Colonic mucosa (tissue), 4 donors: ENCODE measurements around the gene UTP11. TPM values are rescaled to one million over a fixed set of nuclear protein-coding genes. Genes with fewer than 3 reads are reported as not detected.

Experiments
- DNase-seq: peaks from one replicate; pipeline ENCODE4 v3.0.0-alpha.2; 2020
- H3K27ac ChIP-seq: fragments of 200-600 bp; one replicate; pipeline ENCODE4 v1.8.0; 2021
- H3K27me3 ChIP-seq: fragments of 200-600 bp; one replicate; pipeline ENCODE4 v1.8.0; 2021
- H3K36me3 ChIP-seq: fragments of 200-600 bp; one replicate; pipeline ENCODE4 v1.8.0; 2021
- H3K4me1 ChIP-seq: fragments of 200-600 bp; one replicate; pipeline ENCODE4 v1.8.0; 2021; ENCODE audit warnings: mild to moderate bottlenecking
- H3K4me3 ChIP-seq: fragments of 200-600 bp; one replicate; pipeline ENCODE4 v1.8.0; 2021
- H3K9ac ChIP-seq, 2 donors: one replicate each; pipeline ENCODE4 v1.7.0; 2013; ENCODE audit warnings: control low read depth in 2 of 2, low read depth in 2 of 2, low read length in 2 of 2
- H3K9me3 ChIP-seq: fragments of 200-600 bp; one replicate; pipeline ENCODE4 v1.8.0; 2021
- intact Hi-C: fragments of 100-400 bp; cut with DNase I; formaldehyde crosslinking; loops from one replicate; pipeline ENCODE4 v1.14.1; 2022
- total RNA-seq, 2 donors: library from RNA; stranded (reverse); fragmentation: NEBNext Ultra II Directional in 1 of 2; extraction: Animal tissue kit (Norgen Biotek cat#: 25700) in 1 of 2; gene quantifications; one replicate each; pipeline ENCODE4 v1.2.1, GENCODE V29; 2021
- TF ChIP-seq, protein P1 (sequence below): fragments of 200-600 bp; IDR thresholded peaks from one replicate; pipeline ENCODE4 v1.8.0; 2022; ENCODE audit warnings: antibody characterized with exemption, mild to moderate bottlenecking
- donor health status: healthy.
- donor health status: DM: no; HTN: no; CAD: no.
- donor health status: DM: no; HTN: no; CAD: no.

UTP11 gene
- total RNA-seq, 2 donors from 2014 or later: 18.4 to 25.6 TPM

DNA sequence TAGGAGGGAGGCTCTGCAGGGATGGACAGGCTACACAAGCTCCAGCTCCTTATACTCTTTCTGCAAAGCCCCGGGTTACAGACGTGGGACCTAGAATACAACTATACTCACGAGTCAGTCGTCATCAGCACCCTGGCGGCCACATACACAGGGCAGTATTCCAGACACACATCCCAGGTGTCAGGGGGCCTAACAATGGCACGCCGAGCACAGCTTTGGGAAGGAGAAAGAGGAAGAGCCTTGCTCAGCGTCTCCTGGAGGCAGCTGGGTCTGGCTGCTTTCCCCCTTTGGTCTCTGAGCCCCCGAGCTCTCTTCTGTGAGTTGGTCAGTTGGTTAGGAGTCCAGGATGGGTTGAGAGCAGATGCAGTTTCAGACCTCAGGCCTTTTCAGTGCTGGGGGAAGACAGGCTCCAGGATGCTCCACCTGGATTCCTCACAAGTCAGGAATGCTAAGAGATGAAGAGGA is 38.6 kb downstream of the UTP11 start:
- H3K9ac ChIP-seq: no peak overlapping the region
- intact Hi-C loops: no loop called here
- no peaks in the 10 kb centered on the region for H3K9me3 ChIP-seq
- peaks cover 14% of the 10 kb centered on the region for H3K27me3 ChIP-seq
- H3K27ac ChIP-seq: no peak overlapping the region
- no peaks in the 10 kb centered on the region for H3K36me3 ChIP-seq
- no peaks in the 10 kb centered on the region for H3K4me1 ChIP-seq
- TF ChIP-seq, protein P1, sequence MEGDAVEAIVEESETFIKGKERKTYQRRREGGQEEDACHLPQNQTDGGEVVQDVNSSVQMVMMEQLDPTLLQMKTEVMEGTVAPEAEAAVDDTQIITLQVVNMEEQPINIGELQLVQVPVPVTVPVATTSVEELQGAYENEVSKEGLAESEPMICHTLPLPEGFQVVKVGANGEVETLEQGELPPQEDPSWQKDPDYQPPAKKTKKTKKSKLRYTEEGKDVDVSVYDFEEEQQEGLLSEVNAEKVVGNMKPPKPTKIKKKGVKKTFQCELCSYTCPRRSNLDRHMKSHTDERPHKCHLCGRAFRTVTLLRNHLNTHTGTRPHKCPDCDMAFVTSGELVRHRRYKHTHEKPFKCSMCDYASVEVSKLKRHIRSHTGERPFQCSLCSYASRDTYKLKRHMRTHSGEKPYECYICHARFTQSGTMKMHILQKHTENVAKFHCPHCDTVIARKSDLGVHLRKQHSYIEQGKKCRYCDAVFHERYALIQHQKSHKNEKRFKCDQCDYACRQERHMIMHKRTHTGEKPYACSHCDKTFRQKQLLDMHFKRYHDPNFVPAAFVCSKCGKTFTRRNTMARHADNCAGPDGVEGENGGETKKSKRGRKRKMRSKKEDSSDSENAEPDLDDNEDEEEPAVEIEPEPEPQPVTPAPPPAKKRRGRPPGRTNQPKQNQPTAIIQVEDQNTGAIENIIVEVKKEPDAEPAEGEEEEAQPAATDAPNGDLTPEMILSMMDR: no peak
- no peak for DNase-seq
- H3K4me3 ChIP-seq: no peak overlapping the region

DNA sequence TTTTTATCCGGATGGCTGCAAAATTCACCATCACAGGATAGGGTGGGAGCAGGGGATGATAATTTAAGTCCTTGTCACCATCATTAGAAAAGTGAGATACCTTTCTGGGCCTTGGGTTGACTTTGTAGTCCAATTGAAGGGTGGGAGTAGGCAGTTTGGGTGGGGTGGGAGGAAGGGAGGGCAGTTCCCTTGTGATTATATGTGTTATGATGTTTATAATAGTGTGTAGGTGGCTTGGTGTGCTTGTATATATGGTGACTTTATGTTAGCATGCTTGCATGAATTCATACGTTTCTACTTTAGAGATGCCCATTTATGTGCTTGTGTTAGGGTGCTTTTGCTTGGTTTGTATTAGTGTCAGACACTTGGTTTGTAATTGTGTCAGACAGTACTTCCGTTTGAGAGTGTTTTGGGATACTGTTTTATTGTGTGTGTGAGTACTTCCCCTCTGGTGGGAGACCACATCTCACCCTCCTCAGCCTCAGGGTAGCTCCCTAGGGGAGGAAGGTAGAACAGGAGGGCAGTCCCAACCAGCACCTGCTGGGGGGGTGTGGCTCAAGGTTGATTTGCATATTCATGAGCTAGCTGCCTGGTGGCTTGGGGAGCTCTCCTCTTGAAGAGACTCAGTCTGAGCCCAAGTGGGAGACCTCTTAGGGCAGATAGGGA is 40.3 kb downstream of the UTP11 start:
- no peak overlapping the region for H3K27ac ChIP-seq
- TF ChIP-seq, protein P1: no peak
- H3K36me3 ChIP-seq: no peaks in the 10 kb centered on the region
- H3K9me3 ChIP-seq: no peaks in the 10 kb centered on the region
- peaks cover 7% of the 10 kb centered on the region for H3K27me3 ChIP-seq
- H3K9ac ChIP-seq: no peak overlapping the region
- no peaks in the 10 kb centered on the region for H3K4me1 ChIP-seq
- no peak for DNase-seq
- no peak overlapping the region for H3K4me3 ChIP-seq
- intact Hi-C loops: no loop called here

DNA sequence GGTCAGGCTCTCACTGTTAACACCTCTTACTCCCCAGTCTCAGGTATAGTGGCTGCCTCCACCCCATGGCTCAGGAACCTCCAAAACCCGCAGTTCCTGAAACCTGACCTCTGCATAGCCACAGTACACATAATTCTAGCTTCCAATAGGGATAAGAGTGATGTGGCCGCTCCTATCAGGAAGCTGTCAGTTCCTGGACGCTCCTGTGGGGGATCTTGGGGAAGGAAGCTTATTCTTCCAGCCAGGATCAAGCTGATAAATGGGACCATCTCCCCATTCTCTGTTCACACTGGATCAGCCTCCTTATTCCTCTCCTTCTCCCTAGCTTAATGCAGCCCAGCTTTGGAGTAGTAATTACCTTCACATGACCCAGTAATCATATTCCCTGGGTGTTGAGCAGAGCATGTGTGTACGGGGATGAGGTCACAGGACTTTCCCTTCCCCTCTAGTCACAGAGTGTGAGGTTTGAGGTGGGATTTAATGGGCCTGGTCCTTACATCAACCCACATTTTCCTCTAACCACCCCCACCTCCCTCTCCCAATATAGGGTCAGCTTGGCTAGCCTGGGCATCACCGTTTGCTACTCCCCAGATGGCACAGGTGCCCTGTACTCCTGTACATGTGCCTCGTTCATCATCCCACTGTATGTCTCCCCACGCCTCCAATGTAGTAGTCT is 41.0 kb downstream of the UTP11 start:
- DNase-seq: no peak
- Histone ChIP-seq H3K4me1 (no peaks in the 10 kb centered on the region), H3K27ac (no peak overlapping the region), H3K9me3 (no peaks in the 10 kb centered on the region), H3K36me3 (no peaks in the 10 kb centered on the region), H3K27me3 (peaks cover under 1% of the 10 kb centered on the region), H3K9ac (no peak overlapping the region), H3K4me3 (no peak overlapping the region)
- intact Hi-C loops: no loop called here
- TF ChIP-seq, protein P1: no peak

DNA sequence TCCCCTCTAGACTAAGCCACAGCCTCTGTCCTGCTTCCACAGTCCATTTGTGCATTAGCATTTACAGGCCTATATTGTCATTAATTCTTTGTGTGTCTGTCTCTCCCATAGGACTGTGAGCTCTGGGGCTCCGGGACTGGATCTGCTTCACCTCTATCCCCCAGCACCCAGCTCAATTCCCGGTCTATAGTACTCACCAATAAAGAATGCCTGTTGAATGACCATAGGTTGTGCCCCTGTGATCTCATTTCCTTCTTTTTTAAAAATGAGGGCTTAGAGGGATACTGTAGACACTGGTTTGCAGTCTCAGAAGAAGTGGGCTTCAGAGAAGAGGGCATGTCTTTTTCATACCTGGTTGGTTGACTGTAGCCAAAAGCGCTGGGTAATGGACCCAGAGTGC is 42.9 kb downstream of the UTP11 start:
- TF ChIP-seq, protein P1: no peak
- Histone ChIP-seq H3K9ac (no peak overlapping the region), H3K27me3 (no peaks in the 10 kb centered on the region), H3K9me3 (no peaks in the 10 kb centered on the region), H3K4me3 (no peak overlapping the region), H3K4me1 (no peaks in the 10 kb centered on the region), H3K36me3 (no peaks in the 10 kb centered on the region), H3K27ac (no peak overlapping the region)
- intact Hi-C loops: no loop called here
- DNase-seq: no peak

GRCh38 chr1:38055965-38056364 is 43.4 kb downstream of the UTP11 start:
- no peaks in the 10 kb centered on the region for H3K27me3 ChIP-seq
- H3K9me3 ChIP-seq: no peaks in the 10 kb centered on the region
- intact Hi-C loops: no loop called here
- no peaks in the 10 kb centered on the region for H3K4me1 ChIP-seq
- H3K27ac ChIP-seq: no peak overlapping the region
- no peak overlapping the region for H3K4me3 ChIP-seq
- no peak overlapping the region for H3K9ac ChIP-seq
- DNase-seq: no peak
- H3K36me3 ChIP-seq: no peaks in the 10 kb centered on the region
- TF ChIP-seq, protein P1: no peak
